Astrocyte of the cerebellum (primary cell): ENCODE measurements around the gene EFHD2.
A peak's percentile ranks its signal among the peaks of the same experiment; 100 is the strongest.

Experiments
- DNase-seq: peaks from one replicate; pipeline ENCODE4 v3.0.0-alpha.2; 2011; ENCODE audit warnings: low read depth
- H3K4me3 ChIP-seq: 2 replicates; pipeline ENCODE4 v1.5.1; 2011; ENCODE audit warnings: mild to moderate bottlenecking, low read depth, low read length, moderate library complexity
- in situ Hi-C: cut with HindIII; loops from 2 replicates; pipeline ENCODE4 v1.10.0; 2017; ENCODE audit warnings: low sequenced_read_pairs
- TF ChIP-seq, protein P1 (sequence below): IDR thresholded peaks from 2 replicates; pipeline ENCODE4 v1.5.1; 2012; ENCODE audit warnings: low read length, low read depth, moderate library complexity, mild to moderate bottlenecking; ENCODE audit errors: missing control alignments

The EFHD2 gene

DNA sequence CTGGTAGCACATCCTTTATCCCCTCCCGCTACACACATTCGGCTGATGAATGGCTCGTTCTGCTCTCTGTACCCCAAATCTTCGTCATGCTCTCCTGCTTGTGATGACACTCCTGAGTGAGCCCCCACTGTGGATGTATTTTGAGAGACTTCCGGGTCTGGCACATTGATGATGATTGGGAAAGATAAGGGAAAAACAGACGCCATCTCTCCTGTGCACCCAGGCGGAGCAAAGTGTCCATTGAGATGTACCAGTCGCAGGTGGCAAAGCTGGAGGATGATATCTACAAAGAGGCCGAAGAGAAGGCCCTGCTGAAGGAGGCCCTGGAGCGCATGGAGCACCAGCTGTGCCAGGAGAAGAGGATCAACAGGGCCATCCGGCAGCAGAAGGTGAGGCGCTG is 27.9 kb upstream of the EFHD2 start:
- no peak overlapping the region for H3K4me3 ChIP-seq
- in situ Hi-C loops: no loop called here
- TF ChIP-seq, protein P1, sequence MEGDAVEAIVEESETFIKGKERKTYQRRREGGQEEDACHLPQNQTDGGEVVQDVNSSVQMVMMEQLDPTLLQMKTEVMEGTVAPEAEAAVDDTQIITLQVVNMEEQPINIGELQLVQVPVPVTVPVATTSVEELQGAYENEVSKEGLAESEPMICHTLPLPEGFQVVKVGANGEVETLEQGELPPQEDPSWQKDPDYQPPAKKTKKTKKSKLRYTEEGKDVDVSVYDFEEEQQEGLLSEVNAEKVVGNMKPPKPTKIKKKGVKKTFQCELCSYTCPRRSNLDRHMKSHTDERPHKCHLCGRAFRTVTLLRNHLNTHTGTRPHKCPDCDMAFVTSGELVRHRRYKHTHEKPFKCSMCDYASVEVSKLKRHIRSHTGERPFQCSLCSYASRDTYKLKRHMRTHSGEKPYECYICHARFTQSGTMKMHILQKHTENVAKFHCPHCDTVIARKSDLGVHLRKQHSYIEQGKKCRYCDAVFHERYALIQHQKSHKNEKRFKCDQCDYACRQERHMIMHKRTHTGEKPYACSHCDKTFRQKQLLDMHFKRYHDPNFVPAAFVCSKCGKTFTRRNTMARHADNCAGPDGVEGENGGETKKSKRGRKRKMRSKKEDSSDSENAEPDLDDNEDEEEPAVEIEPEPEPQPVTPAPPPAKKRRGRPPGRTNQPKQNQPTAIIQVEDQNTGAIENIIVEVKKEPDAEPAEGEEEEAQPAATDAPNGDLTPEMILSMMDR: no peak
- no peak for DNase-seq

DNA sequence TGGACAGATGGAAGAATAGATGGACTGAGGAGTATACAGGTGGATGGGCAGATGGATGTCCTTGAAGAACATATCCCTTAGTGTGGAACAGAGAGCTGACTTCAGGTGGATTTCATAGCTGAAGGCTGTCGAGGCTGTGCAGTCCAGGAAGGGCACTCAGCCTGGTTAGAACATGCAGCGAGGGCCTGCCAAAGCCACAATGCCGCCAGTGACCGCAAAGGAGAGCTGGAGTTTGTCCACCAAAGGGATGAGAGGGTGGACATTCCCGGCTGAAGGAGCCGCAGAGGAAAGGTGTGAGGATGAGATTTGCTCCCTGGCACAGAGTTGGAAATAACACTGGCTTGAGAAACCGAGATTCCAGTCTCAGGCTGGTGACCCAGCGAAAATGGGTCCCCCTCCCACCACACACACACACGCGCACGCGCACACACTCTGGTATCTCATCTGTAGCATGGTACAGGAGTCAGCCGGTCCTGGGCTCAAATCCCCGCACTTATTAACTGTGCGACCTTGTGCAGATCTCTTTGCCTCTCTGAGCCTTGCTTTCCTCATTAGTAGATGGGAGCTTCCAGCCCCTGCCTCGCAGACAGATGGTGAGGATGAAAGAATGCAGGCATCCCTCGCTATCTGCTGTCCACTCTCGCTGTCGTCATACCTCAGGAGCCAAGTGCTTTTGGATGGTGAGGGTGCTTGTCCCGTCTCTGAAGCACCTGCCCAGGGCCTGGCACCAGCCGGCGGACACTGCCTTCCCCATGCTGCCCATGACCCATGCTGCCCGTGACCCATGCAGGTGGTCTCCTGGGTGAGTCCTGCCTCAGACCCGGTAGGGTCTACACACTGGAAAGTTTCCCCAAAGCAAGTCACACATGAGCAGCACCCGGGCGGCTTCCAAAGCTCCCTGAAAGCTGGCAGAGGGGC is 26.8 kb upstream of the EFHD2 start:
- DNase-seq: no peak
- in situ Hi-C loops: no loop called here
- no peak overlapping the region for H3K4me3 ChIP-seq
- TF ChIP-seq, protein P1: no peak

GRCh38 chr1:15383810-15384209 is 25.9 kb upstream of the EFHD2 start:
- no peak overlapping the region for H3K4me3 ChIP-seq
- in situ Hi-C loops: no loop called here
- DNase-seq: no peak
- TF ChIP-seq, protein P1: no peak

DNA sequence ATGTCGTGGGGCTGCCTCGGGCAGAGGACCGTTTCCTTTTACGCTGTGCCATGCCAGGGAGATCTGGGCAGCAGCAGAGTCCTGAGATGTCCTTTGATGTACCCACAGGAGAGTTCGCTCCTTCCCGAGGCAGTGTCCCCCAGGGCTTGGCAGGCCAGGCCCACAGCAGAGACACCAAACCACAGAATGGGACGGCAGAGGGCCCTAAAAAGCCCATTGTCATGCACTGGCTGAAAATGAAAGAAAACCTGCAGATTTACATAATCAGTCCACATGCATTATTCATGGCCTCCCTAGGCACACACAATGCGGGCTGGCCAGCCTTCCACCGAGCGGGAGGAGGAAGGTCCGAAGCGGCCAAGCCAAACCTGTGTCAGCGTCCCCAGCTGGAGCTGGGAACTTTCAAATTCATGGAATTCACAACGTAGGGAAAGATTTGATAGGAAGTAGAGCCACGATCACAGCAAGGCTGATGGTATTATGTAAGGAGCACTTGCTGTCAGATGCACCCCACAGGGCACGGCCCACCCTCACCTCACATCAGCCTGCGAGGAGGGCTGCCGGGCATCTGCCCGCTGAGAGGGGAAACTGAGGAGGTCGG is 25.3 kb upstream of the EFHD2 start:
- H3K4me3 ChIP-seq: peak overlapping the region; percentile 14
- TF ChIP-seq, protein P1: no peak
- DNase-seq: peak; percentile 78
- in situ Hi-C loops: no loop called here

DNA sequence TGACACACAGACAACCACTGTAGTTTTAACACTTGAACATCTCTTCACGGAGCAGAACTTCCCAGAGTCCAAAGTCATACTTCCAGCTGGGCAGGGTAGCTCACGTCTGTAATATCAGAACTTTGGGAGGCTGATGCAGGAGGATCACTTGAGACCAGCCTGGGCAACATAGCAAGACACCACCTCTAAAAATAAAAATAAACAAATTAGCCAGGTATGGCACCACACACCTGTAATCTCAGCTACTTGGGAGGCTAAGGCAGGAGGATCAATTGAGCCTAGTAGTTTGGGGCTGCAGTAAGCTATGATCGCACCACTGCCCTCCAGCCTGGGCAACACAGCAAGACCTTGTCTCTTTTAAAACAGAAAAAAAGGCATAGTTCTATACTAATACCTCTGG is 24.3 kb upstream of the EFHD2 start:
- in situ Hi-C loops: no loop called here
- no peak for DNase-seq
- no peak overlapping the region for H3K4me3 ChIP-seq
- TF ChIP-seq, protein P1: no peak

DNA sequence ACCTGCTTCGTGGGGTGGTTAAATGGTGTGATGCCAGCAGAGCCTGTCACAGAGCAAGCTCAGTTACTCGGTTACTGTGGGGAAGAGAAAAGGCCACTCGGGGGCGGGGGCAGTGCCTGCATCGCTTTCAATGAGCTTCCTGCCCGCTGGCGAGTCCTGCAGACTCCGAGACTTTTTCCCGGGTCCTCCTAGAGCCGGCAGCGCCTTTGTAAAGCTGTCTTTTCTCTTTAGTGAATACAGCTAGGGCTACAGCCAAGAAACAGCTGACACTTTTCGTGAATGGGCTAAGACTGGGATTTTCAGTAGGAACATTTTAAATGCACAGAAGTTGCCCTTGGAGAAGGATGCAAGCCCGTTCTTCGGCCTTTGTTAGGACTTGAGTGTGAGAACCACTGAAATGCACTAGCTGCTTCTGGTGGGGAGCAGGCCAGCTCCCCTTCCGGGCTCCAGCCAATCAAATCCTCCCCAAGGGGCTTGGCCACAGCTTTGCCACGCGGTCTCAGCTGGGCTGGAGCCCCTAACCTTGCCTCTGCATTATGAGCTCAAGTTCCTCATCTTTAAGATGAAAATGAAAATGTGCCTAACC is 23.4 kb upstream of the EFHD2 start:
- in situ Hi-C loops: no loop called here
- H3K4me3 ChIP-seq: no peak overlapping the region
- no peak for DNase-seq
- TF ChIP-seq, protein P1: no peak
